ENCODE results near the gene LSP1. TPM values are rescaled to one million over a fixed set of nuclear protein-coding genes. Genes with fewer than 3 reads are reported as not detected.

Gene LSP1
- total and polyA plus RNA-seq, 2 of the 13 experiments (the other 11 are each of a cell fraction or from before 2014, with no cell fraction given): 0.59 to 1.00 TPM

DNA sequence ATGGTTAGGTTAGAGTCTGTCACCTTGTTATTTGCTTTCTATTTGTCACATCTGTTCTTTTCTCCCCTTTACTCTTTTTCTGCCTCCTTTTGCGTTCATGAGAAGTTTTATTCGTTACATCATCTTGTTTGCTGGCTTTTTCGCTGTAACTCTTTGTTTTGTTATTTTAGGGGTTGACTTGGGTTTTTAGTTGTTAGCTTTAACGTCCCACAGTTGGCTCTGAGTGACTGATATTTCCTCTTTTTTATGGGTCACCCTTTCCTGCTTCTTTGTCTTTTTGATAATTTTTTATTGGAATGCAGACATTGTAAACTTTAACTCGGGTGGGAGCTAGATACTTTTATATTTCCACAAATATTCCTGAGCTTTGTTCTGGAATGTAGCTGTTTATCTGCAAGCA lies 53.3 kb downstream of the LSP1 start:
- no peak overlapping the region for H3K4me3 ChIP-seq (replicated peaks in 1 of 3; ENCODE audit: insufficient read depth in 1 of 3, low read depth in 2 of 3, low read length in 3 of 3)
- no peak overlapping the region for H3K4me2 ChIP-seq (ENCODE audit: low read depth, low read length)
- no peaks in the 10 kb centered on the region for H3K36me3 ChIP-seq (replicated peaks in 1 of 2; ENCODE audit: control insufficient read depth in 1 of 2, insufficient read depth in 2 of 2, low read length in 2 of 2)
- H2AFZ ChIP-seq (ENCODE audit: low read length): no peak overlapping the region
- ChIA-PET POLR2A (no interaction called here), CTCF (ENCODE audit: low intra/inter-chr PET ratio, low total read pairs) (no interaction called here)
- no peaks in the 10 kb centered on the region for H3K79me2 ChIP-seq (ENCODE audit: insufficient read depth, low read length)
- TF ChIP-seq ZFP62 (CRISPR knock-in tag; IDR thresholded peaks at IDR 0.05): no peak
- TF ChIP-seq ZNF737 (CRISPR knock-in tag; IDR thresholded peaks at IDR 0.05; ENCODE audit: borderline replicate concordance): no peak
- no peak for TF ChIP-seq ZNF549 (CRISPR knock-in tag; IDR thresholded peaks at IDR 0.05)
- TF ChIP-seq ZNF878 (CRISPR knock-in tag; IDR thresholded peaks at IDR 0.05): no peak
- no peak for TF ChIP-seq SP140L (CRISPR knock-in tag; IDR thresholded peaks at IDR 0.05; ENCODE audit: borderline replicate concordance)
- no TSS peak for BruUV-seq (replicated peaks)
- in situ Hi-C loops (cut with HindIII; ENCODE audit: extremely low pct_ligation_motif_present, low pct_unique_long_range_greater_than_20kb): no loop called here
- H3K9me3 ChIP-seq (ENCODE audit: low read length): no peaks in the 10 kb centered on the region
- no peaks in the 10 kb centered on the region for H3K4me1 ChIP-seq (ENCODE audit: insufficient read depth, low read length)
- WGBS (ENCODE audit: low lambda C conversion rate): 7% methylated on average over 5 of the region's 5 CpGs
- H3K27me3 ChIP-seq (ENCODE audit: control insufficient read depth in 1 of 2, insufficient read depth in 2 of 2, low read length in 2 of 2): peaks cover 3 to 48% of the 10 kb centered on the region in 2 experiments; a peak in 4 of 5 replicates
- H3K9ac ChIP-seq (ENCODE audit: insufficient read depth, low read depth, low read length): no peak overlapping the region
- intact Hi-C loops (cut with micrococcal nuclease; ENCODE audit: unreplicated experiment): no loop called here
- H3K27ac ChIP-seq (ENCODE audit: extremely low read length, insufficient read depth, low read length): no peak overlapping the region
- H4K20me1 ChIP-seq (ENCODE audit: insufficient read depth, low read length): no peaks in the 10 kb centered on the region
- DNase-seq (ENCODE audit: low spot score) (no peak), ATAC-seq (no peak), FAIRE-seq (no peak)

DNA sequence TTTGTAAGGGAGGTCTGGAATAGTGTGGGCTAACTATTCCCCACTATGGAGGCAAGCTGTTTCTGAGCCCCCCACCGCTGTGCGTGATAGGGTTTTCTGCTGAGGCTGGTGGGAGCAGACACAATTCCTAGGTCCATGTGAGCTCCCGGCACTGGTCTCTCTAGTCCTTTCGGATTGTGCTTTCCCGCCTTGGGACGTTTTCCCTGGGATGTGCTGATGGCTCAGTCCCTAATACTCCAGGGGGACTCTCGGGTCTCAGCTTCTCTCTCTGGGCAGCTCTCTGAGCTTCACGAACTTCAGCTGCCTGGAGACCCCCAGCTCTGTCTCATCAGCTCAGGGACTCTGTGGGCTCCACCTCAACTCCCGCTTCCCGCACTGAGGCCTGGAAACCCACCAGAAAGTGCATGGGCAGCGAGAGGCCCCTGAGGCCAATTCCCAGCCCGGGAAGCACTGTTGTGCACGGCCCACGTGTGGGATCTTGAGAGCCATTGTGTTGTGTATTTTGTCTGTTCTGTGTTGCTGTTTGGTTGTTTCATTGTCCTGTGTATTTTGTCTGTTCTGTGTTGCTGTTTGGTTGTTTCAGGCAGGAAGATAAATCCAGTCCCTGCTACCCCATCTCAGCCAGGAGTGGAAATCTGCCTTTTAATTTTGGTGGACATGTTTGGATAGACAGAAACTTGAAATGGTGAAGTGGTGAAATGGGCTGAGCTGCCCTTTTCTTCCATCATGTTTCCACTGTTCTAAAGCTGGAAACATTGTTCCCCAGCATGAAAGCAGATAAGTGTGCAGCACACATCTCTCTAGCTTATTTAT lies 53.9 kb downstream of the LSP1 start:
- no peak overlapping the region for H3K9ac ChIP-seq (ENCODE audit: insufficient read depth, low read depth, low read length)
- DNase-seq (ENCODE audit: low spot score) (no peak), FAIRE-seq (no peak), ATAC-seq (no peak)
- no peaks in the 10 kb centered on the region for H3K9me3 ChIP-seq (ENCODE audit: low read length)
- POLR2A ChIA-PET: no interaction called here
- CTCF ChIA-PET (ENCODE audit: low intra/inter-chr PET ratio, low total read pairs): no interaction called here
- no peak overlapping the region for H2AFZ ChIP-seq (ENCODE audit: low read length)
- H3K79me2 ChIP-seq (ENCODE audit: insufficient read depth, low read length): no peaks in the 10 kb centered on the region
- peaks cover 3 to 45% of the 10 kb centered on the region in 2 experiments; a peak in 4 of 5 replicates for H3K27me3 ChIP-seq (ENCODE audit: control insufficient read depth in 1 of 2, insufficient read depth in 2 of 2, low read length in 2 of 2)
- BruUV-seq (replicated peaks): no TSS peak
- no peak overlapping the region for H3K4me3 ChIP-seq (replicated peaks in 1 of 3; ENCODE audit: insufficient read depth in 1 of 3, low read depth in 2 of 3, low read length in 3 of 3)
- H3K4me2 ChIP-seq (ENCODE audit: low read depth, low read length): no peak overlapping the region
- H3K36me3 ChIP-seq (replicated peaks in 1 of 2; ENCODE audit: control insufficient read depth in 1 of 2, insufficient read depth in 2 of 2, low read length in 2 of 2): no peaks in the 10 kb centered on the region
- WGBS (ENCODE audit: low lambda C conversion rate): 43% methylated on average over 13 of the region's 14 CpGs
- intact Hi-C loops (cut with micrococcal nuclease; ENCODE audit: unreplicated experiment) (no loop called here), in situ Hi-C loops (cut with HindIII; ENCODE audit: extremely low pct_ligation_motif_present, low pct_unique_long_range_greater_than_20kb) (no loop called here)
- no peak for TF ChIP-seq REPIN1 (CRISPR knock-in tag; IDR thresholded peaks at IDR 0.05; ENCODE audit: borderline replicate concordance, low read depth)
- H3K4me1 ChIP-seq (ENCODE audit: insufficient read depth, low read length): no peaks in the 10 kb centered on the region
- H4K20me1 ChIP-seq (ENCODE audit: insufficient read depth, low read length): no peaks in the 10 kb centered on the region
- no peak overlapping the region for H3K27ac ChIP-seq (ENCODE audit: extremely low read length, insufficient read depth, low read length)

Data from HepG2 (cell line).